Kidney epithelial cell (primary cell): ENCODE results near the gene MOB2. TPM values are rescaled to one million over a fixed set of nuclear protein-coding genes. Genes with fewer than 3 reads are reported as not detected.

ENCODE experiments used
- DNase-seq: peaks from one replicate; pipeline ENCODE4 v3.0.0-alpha.2; 2010; ENCODE audit warnings: low read depth
- H3K27me3 ChIP-seq: 2 replicates; pipeline ENCODE4 v1.6.0; 2011; ENCODE audit warnings: low read length; ENCODE audit not compliant: control insufficient read depth, insufficient read depth
- H3K36me3 ChIP-seq: 2 replicates; pipeline ENCODE4 v1.5.1; 2011; ENCODE audit warnings: low read length; ENCODE audit not compliant: control insufficient read depth, insufficient read depth
- H3K4me3 ChIP-seq: 2 replicates; pipeline ENCODE4 v1.5.1; 2011; ENCODE audit warnings: low read depth, mild to moderate bottlenecking, control low read depth, low read length
- total RNA-seq: library from RNA; depleted of rRNA; stranded (reverse); fragments of >200 nt; gene quantifications from 2 replicates; pipeline ENCODE4 v1.2.3, GENCODE V29; 2015
- TF ChIP-seq, protein P1 (sequence below): IDR thresholded peaks from 2 replicates; pipeline ENCODE4 v1.5.1; 2011; ENCODE audit warnings: mild to moderate bottlenecking, moderate library complexity, low read length, control low read depth, inconsistent platforms; ENCODE audit not compliant: insufficient read depth, poor library complexity, severe bottlenecking

The MOB2 gene
- total RNA-seq, 1 donor from 2014 or later, result 18.1 TPM

DNA sequence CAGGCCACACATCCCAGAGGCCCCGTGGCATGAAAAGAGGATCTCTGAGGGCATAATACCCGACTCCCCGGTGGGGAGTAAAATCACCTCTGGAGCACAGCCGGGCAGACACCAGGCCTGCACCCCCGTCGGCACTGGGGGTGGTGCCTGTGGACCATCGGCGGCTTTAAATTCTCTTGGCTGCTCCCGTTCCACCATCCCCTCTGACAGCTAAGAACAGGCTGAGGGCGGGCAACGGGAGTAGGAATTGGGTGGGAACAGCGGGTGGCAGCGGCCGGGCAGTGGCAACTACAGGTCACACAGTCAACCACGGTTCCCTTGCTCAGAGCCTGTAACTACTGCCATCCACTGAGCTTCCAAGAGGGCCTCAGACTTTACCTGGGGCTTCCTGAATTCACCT lies 40.2 kb upstream of the MOB2 start:
- H3K36me3 ChIP-seq, result no peaks in the 10 kb centered on the region
- H3K27me3 ChIP-seq, result no peaks in the 10 kb centered on the region
- H3K4me3 ChIP-seq, result no peak overlapping the region
- TF ChIP-seq, protein P1, sequence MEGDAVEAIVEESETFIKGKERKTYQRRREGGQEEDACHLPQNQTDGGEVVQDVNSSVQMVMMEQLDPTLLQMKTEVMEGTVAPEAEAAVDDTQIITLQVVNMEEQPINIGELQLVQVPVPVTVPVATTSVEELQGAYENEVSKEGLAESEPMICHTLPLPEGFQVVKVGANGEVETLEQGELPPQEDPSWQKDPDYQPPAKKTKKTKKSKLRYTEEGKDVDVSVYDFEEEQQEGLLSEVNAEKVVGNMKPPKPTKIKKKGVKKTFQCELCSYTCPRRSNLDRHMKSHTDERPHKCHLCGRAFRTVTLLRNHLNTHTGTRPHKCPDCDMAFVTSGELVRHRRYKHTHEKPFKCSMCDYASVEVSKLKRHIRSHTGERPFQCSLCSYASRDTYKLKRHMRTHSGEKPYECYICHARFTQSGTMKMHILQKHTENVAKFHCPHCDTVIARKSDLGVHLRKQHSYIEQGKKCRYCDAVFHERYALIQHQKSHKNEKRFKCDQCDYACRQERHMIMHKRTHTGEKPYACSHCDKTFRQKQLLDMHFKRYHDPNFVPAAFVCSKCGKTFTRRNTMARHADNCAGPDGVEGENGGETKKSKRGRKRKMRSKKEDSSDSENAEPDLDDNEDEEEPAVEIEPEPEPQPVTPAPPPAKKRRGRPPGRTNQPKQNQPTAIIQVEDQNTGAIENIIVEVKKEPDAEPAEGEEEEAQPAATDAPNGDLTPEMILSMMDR, result no peak
- no peak for DNase-seq

- DNase-seq, result no peak
- TF ChIP-seq, protein P1, result no peak
- H3K4me3 ChIP-seq, result no peak overlapping the region
- H3K27me3 ChIP-seq, result no peaks in the 10 kb centered on the region
- no peaks in the 10 kb centered on the region for H3K36me3 ChIP-seq
Observed at GRCh38 chr11:1523779-1524178, 37.2 kb upstream of the MOB2 start.

DNA sequence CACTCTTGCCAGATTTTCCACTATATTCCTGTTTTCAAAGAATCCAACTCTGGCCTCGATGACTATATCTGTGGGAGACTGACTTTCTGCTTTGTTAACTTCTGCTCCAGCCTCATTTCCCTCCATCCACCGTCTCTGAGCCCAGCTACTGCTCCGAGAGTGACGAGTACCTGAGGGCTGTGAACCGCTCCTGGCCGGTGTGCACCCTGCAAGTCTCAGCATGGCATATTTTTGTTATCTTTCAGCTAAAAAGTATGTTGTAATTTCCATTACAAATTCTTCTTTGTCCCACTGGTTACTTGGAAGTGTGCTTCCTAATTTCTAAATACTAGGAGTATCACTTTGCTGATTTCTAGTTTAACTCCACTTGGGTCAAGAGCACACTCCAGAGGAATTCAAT lies 36.5 kb upstream of the MOB2 start:
- no peaks in the 10 kb centered on the region for H3K36me3 ChIP-seq
- TF ChIP-seq, protein P1, result no peak
- H3K4me3 ChIP-seq, result no peak overlapping the region
- no peaks in the 10 kb centered on the region for H3K27me3 ChIP-seq
- DNase-seq, result no peak

DNA sequence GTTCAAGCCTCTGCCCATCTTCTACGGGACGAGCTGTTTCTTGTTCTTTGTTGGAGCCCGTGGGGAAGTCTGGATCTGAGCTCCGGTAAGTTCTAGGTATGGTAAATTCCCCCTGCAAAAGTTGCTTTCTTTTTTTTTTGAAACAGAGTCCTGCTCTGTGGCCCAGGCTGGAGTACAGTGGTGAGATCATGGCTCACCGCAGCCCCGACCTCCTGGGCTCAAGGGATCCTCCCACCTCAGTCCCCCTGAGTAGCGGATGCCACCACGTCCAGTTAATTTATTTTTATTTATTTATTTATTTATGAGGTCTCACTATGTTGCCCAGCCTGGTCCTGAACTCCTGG lies 35.5 kb upstream of the MOB2 start:
- H3K36me3 ChIP-seq, result no peaks in the 10 kb centered on the region
- no peak for DNase-seq
- no peak overlapping the region for H3K4me3 ChIP-seq
- TF ChIP-seq, protein P1, result no peak
- H3K27me3 ChIP-seq, result no peaks in the 10 kb centered on the region

DNA sequence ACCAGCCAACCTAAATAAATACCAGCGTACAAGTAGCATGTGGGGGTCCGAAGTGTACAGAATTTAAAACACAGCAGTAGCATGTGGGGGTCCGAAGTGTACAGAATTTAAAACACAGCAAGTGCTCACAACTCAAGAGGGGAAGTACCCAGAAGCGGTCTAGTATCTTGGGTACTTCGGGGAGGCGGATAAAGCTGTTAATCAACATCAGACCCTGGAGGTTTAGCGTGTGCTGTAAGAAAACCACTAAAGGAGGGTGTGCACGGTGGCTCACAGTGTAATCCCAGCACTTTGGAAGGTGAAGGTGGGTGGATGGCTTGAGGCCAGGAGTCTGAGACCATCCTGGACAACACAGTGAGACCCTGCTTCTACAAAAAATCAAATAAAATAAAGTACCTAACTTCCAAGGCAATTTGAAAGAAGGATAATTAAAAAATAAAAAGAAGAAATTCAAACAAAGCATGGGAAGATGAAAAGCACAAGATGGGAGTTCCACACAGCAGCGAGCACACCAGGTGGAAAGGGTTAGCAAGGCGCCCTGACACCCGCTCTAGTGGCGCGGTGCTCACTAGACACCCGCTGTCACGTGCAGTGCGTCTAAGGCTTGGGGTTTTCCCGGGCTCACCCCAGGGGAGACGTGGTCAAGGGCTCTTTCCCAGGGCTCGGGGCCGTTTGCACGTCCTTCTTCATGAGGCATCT lies 35.0 kb upstream of the MOB2 start:
- H3K27me3 ChIP-seq, result no peaks in the 10 kb centered on the region
- TF ChIP-seq, protein P1, result no peak
- no peak for DNase-seq
- H3K4me3 ChIP-seq, result no peak overlapping the region
- H3K36me3 ChIP-seq, result no peaks in the 10 kb centered on the region

DNA sequence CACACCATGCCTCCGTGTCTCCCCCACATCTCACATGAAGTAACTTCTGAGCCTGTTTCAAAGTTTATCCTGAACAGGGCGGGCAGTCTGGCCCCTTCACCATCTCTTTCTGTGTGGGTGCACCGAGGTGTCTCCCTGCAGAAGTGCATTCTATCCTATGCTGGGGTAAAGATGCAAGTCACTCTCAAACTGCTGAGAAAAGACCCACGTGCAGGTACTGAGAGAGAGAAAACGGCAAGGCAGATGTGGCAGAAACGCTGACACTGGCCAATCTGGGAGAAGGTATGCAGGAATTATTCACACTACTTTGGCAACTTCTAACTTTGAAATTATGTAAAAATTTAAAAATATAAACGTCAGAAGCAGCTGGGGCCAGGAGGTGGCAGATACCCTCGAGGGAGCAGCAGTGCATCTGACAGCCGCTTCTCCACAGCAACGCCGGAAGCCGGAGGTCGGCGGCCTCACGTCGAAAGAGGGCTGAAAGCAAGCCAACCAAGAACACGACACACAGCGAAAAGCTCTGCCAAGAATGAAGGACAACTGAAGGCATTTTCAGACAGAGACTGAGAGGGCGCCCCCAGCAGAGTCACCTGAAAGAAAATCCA lies 34.2 kb upstream of the MOB2 start:
- H3K36me3 ChIP-seq, result no peaks in the 10 kb centered on the region
- H3K27me3 ChIP-seq, result no peaks in the 10 kb centered on the region
- DNase-seq, result no peak
- TF ChIP-seq, protein P1, result no peak
- H3K4me3 ChIP-seq, result no peak overlapping the region
